Gastroesophageal sphincter (tissue), 4 donors: Measurements from ENCODE around the gene ARL4C. TPM values are rescaled to one million over a fixed set of nuclear protein-coding genes. Genes with fewer than 3 reads are reported as not detected.

Source experiments
- ATAC-seq: fragments of 150-250 bp; one replicate; pipeline ENCODE4 v1.9.1; 2016; ENCODE audit warnings: mild to moderate bottlenecking, moderate library complexity
- H3K27ac ChIP-seq, 4 donors: fragments of 200-600 bp; sonication (generic) in 3 of 4; 1 replicate in 3 of 4; 2 replicates in 1 of 4; pipeline ENCODE4 v1.5.1; 2016 to 2019
- H3K27me3 ChIP-seq: fragments of 200-600 bp; sonication (generic); one replicate; pipeline ENCODE4 v1.5.1; 2019
- H3K36me3 ChIP-seq, 2 donors: fragments of 200-600 bp; sonication (generic); one replicate each; pipeline ENCODE4 v1.5.1; 2019; ENCODE audit warnings: control low read depth in 1 of 2
- H3K4me1 ChIP-seq, 3 donors: fragments of 200-600 bp; sonication (generic); 1 replicate in 2 of 3; 2 replicates in 1 of 3; pipeline ENCODE4 v1.5.1; 2016 to 2019; ENCODE audit warnings: control low read depth in 2 of 3
- H3K4me3 ChIP-seq, 2 donors: fragments of 200-600 bp; sonication (generic); one replicate each; pipeline ENCODE4 v1.5.1; 2019; ENCODE audit warnings: mild to moderate bottlenecking in 1 of 2, moderate library complexity in 1 of 2
- H3K9me3 ChIP-seq, 3 donors: fragments of 200-600 bp; sonication (generic); one replicate each; pipeline ENCODE4 v1.5.1; 2017 to 2019; ENCODE audit warnings: control low read depth in 2 of 3
- CTCF ChIP-seq, 4 experiments: fragments of 200-600 bp in 2 of 4; fragments of 450-650 bp in 2 of 4; sonication (generic) in 1 of 4; IDR thresholded peaks; one replicate each; pipeline ENCODE4 v1.5.1; 2017 to 2019; ENCODE audit warnings: antibody characterized with exemption in 4 of 4, mild to moderate bottlenecking in 2 of 4, moderate library complexity in 2 of 4
- EP300 ChIP-seq: sonication (generic); formaldehyde crosslinking; IDR thresholded peaks from one replicate; pipeline ENCODE4 v1.6.1; 2017; ENCODE audit warnings: antibody characterized with exemption, mild to moderate bottlenecking
- POLR2A ChIP-seq, 2 donors: fragments of 450-650 bp; IDR thresholded peaks; one replicate each; pipeline ENCODE4 v1.6.1; 2017; ENCODE audit warnings: antibody characterized with exemption in 2 of 2, mild to moderate bottlenecking in 2 of 2, moderate library complexity in 1 of 2
- POLR2AphosphoS5 ChIP-seq: sonication (generic); formaldehyde crosslinking; IDR thresholded peaks from one replicate; pipeline ENCODE4 v1.6.1; 2017; ENCODE audit warnings: antibody characterized with exemption
- WGBS, 2 donors: methylation state at CpG; one replicate each; pipeline ENCODE4 v1.1.5; 2018; ENCODE audit warnings: low coverage in 1 of 2; 5-methylcytosine and 5-hydroxymethylcytosine counted together
- total RNA-seq, 4 donors: library from RNA; depleted of rRNA; stranded (reverse); fragments of >200 nt; gene quantifications; one replicate each; pipeline ENCODE4 v1.1.0, GENCODE V29; 2016

The ARL4C gene
- total RNA-seq, 4 donors from 2014 or later, result 3.7 to 12.7 (median 7.2) TPM

GRCh38 chr2:234476766-234477165, 20.1 kb downstream of the ARL4C start:
- no peak overlapping the region for H3K27ac ChIP-seq
- H3K9me3 ChIP-seq, result no peaks in the 10 kb centered on the region
- H3K36me3 ChIP-seq, result no peaks in the 10 kb centered on the region
- H3K27me3 ChIP-seq, result no peaks in the 10 kb centered on the region
- no peaks in the 10 kb centered on the region for H3K4me1 ChIP-seq
- no peak for ATAC-seq
- TF ChIP-seq CTCF (IDR thresholded peaks at IDR 0.05) (no peak), POLR2AphosphoS5 (no peak), EP300 (no peak), POLR2A (IDR thresholded peaks at IDR 0.05) (no peak)
- H3K4me3 ChIP-seq, result no peak overlapping the region
- WGBS, 2 donors, result 82 to 89% methylated on average over 4 to 5 of the region's 7 CpGs

- no peaks in the 10 kb centered on the region for H3K4me1 ChIP-seq
- H3K4me3 ChIP-seq, result no peak overlapping the region
- H3K36me3 ChIP-seq, result no peaks in the 10 kb centered on the region
- no peaks in the 10 kb centered on the region for H3K9me3 ChIP-seq
- no peak overlapping the region for H3K27ac ChIP-seq
- no peaks in the 10 kb centered on the region for H3K27me3 ChIP-seq
- ATAC-seq, result no peak
- WGBS, 2 donors, result 100% methylated on average over 3 of the region's 3 CpGs
- TF ChIP-seq CTCF (IDR thresholded peaks at IDR 0.05), result no peak
- no peak for TF ChIP-seq EP300
- no peak for TF ChIP-seq POLR2A (IDR thresholded peaks at IDR 0.05)
- TF ChIP-seq POLR2AphosphoS5, result no peak
Observed at GRCh38 chr2:234474654-234475053, 22.2 kb downstream of the ARL4C start.

GRCh38 chr2:234472155-234472554, 24.7 kb downstream of the ARL4C start:
- ATAC-seq, result no peak
- no peak overlapping the region for H3K4me3 ChIP-seq
- H3K4me1 ChIP-seq, result no peaks in the 10 kb centered on the region
- no peaks in the 10 kb centered on the region for H3K9me3 ChIP-seq
- H3K27ac ChIP-seq, result no peak overlapping the region
- H3K27me3 ChIP-seq, result no peaks in the 10 kb centered on the region
- no peaks in the 10 kb centered on the region for H3K36me3 ChIP-seq
- TF ChIP-seq EP300 (no peak), POLR2A (IDR thresholded peaks at IDR 0.05) (no peak), POLR2AphosphoS5 (no peak), CTCF (IDR thresholded peaks at IDR 0.05) (no peak)

- Histone ChIP-seq H3K36me3 (no peaks in the 10 kb centered on the region), H3K27me3 (no peaks in the 10 kb centered on the region), H3K4me1 (no peaks in the 10 kb centered on the region), H3K4me3 (no peak overlapping the region), H3K9me3 (no peaks in the 10 kb centered on the region), H3K27ac (no peak overlapping the region)
- TF ChIP-seq CTCF (IDR thresholded peaks at IDR 0.05), result no peak
- no peak for TF ChIP-seq POLR2A (IDR thresholded peaks at IDR 0.05)
- TF ChIP-seq POLR2AphosphoS5, result no peak
- TF ChIP-seq EP300, result no peak
- no peak for ATAC-seq
- WGBS, 2 donors, result 97 to 100% methylated on average over 4 of the region's 4 CpGs
Observed at GRCh38 chr2:234469972-234470371, 26.9 kb downstream of the ARL4C start.

- no peaks in the 10 kb centered on the region for H3K4me1 ChIP-seq
- no peak overlapping the region for H3K27ac ChIP-seq
- no peaks in the 10 kb centered on the region for H3K36me3 ChIP-seq
- H3K9me3 ChIP-seq, result no peaks in the 10 kb centered on the region
- TF ChIP-seq POLR2AphosphoS5, result no peak
- TF ChIP-seq EP300, result no peak
- TF ChIP-seq CTCF (IDR thresholded peaks at IDR 0.05), result no peak
- TF ChIP-seq POLR2A (IDR thresholded peaks at IDR 0.05), result no peak
- ATAC-seq, result no peak
- 85 to 88% methylated on average over 6 to 7 of the region's 7 CpGs for WGBS, 2 donors
- no peaks in the 10 kb centered on the region for H3K27me3 ChIP-seq
- H3K4me3 ChIP-seq, result no peak overlapping the region
Observed at GRCh38 chr2:234469251-234469845, 27.5 kb downstream of the ARL4C start.
